HL-60 (cell line): ENCODE results near the gene LAMA4.

Source experiments
- CTCF ChIP-seq: IDR thresholded peaks from one replicate; pipeline ENCODE4 v1.5.1; 2011; ENCODE audit warnings: low read length, control low read depth, inconsistent platforms; ENCODE audit not compliant: insufficient read depth
- REST ChIP-seq: IDR thresholded peaks from 2 replicates; pipeline ENCODE4 v1.6.1; 2012; ENCODE audit warnings: low read depth; ENCODE audit not compliant: insufficient replicate concordance

GRCh38 chr6:112253498-112253840, 898 bp downstream of the LAMA4 start:
- TF ChIP-seq CTCF = no peak
- TF ChIP-seq REST = no peak
